ENCODE results near the gene BRICD5. TPM values are rescaled to one million over a fixed set of nuclear protein-coding genes. Genes with fewer than 3 reads are reported as not detected.

Gene BRICD5
- total and polyA plus RNA-seq, 2 of the 4 experiments (the other 2 are of a cell fraction), result 0.18 to 0.94 TPM

GRCh38 chr16:2251296-2252111 is 40.8 kb upstream of the BRICD5 start, which contains the start of gene ECI1:
Gene ECI1, minus strand, starts transcription at chr16:2251587. Its CDS starts 21 bp downstream, at chr16:2251566.
- H3K27ac ChIP-seq (ENCODE audit: insufficient read depth, low read length), result peak within 1 kb of the TSS; percentile 60
- no peak within 1 kb of the TSS for H2BK15ac ChIP-seq (ENCODE audit: low read depth, low read length)
- dilution Hi-C loops (cut with HindIII; ENCODE audit: low sequenced_read_pairs, unreplicated experiment), result no loop called here
- TF ChIP-seq NFE2L2 (IDR thresholded peaks at IDR 0.05; ENCODE audit: low read depth, low read length) (no peak), BHLHE40 (IDR thresholded peaks at IDR 0.05; ENCODE audit: low read depth, low read length) (peak; percentile 36; the same call in 1 of the 2 replicates), RCOR1 (IDR thresholded peaks at IDR 0.05; ENCODE audit: insufficient replicate concordance, low read length) (no peak), RAD21 (IDR thresholded peaks at IDR 0.05; ENCODE audit: low read length) (peak; percentile 64), CTCF (conservative IDR thresholded peaks at IDR 0.05; ENCODE audit: low read depth, low read length) (peak; percentile 74), POLR2A (IDR thresholded peaks at IDR 0.05; ENCODE audit: low read depth, low read length) (no peak; the same call in none of the 2 replicates), FOS (IDR thresholded peaks at IDR 0.05; ENCODE audit: low read depth, low read length) (no peak), CHD1 (IDR thresholded peaks at IDR 0.05; ENCODE audit: low read depth, low read length) (no peak), SMC3 (IDR thresholded peaks at IDR 0.05; ENCODE audit: low read depth, low read length) (peak; percentile 14; the same call in 1 of the 2 replicates), ELK1 (IDR thresholded peaks at IDR 0.05; ENCODE audit: borderline replicate concordance, low read depth, low read length) (no peak), MAFK (IDR thresholded peaks at IDR 0.05; ENCODE audit: low read depth, low read length) (no peak), USF2 (IDR thresholded peaks at IDR 0.05; ENCODE audit: low read depth, low read length) (no peak), CEBPB (IDR thresholded peaks at IDR 0.05; ENCODE audit: low read depth, low read length) (no peak), RFX5 (IDR thresholded peaks at IDR 0.05; ENCODE audit: low read depth, low read length) (no peak)

More at GRCh38 chr16:2251296-2252111, 40.8 kb upstream of the BRICD5 start, which contains the start of gene ECI1:
- Histone ChIP-seq H4K8ac (ENCODE audit: low read depth in 2 of 2, low read length in 2 of 2) (peak within 1 kb of the TSS; percentile 43 to 55; a peak in 1 of 4 replicates), H3K27me3 (ENCODE audit: control insufficient read depth, insufficient read depth, low read length) (no peaks in the 10 kb centered on the region), H2BK5ac (ENCODE audit: low read depth, low read length, poor library complexity, severe bottlenecking) (peak within 1 kb of the TSS; percentile 20), H3K9me3 (ENCODE audit: control insufficient read depth, insufficient read depth, low read length) (no peaks in the 10 kb centered on the region), H2BK120ac (ENCODE audit: low read depth, low read length) (no peak within 1 kb of the TSS), H4K91ac (ENCODE audit: insufficient read depth, low read depth, low read length) (peak within 1 kb of the TSS; percentile 13; the same call in 1 of the 2 replicates), H3K18ac (ENCODE audit: low read depth, low read length) (no peak within 1 kb of the TSS), H2AK5ac (ENCODE audit: low read depth, low read length) (peak within 1 kb of the TSS; percentile 29; the same call in 1 of the 2 replicates), H3K79me1 (ENCODE audit: low read depth in 1 of 2, low read length in 2 of 2) (peaks cover 24 to 46% of the 10 kb centered on the region in 2 experiments), H3K56ac (ENCODE audit: extremely low read depth, insufficient read depth, low read length) (peak within 1 kb of the TSS; percentile 55), H3K4ac (ENCODE audit: low read depth, low read length) (peak within 1 kb of the TSS; percentile 76), H2AK9ac (replicated peaks; ENCODE audit: low read depth, low read length, poor library complexity) (peak within 1 kb of the TSS; percentile 84), H4K5ac (ENCODE audit: low read depth, low read length) (peak within 1 kb of the TSS; percentile 30), H3K4me3 (ENCODE audit: insufficient read depth, low read depth, low read length) (peak within 1 kb of the TSS; percentile 52), H3K4me2 (ENCODE audit: low read depth, low read length) (peak within 1 kb of the TSS; percentile 70), H3K9me1 (ENCODE audit: insufficient read depth, low read length) (0 out of 2 replicates have a peak, but pooled peaks cover 2% of the 10 kb centered on the region), H3K14ac (replicated peaks; ENCODE audit: low read depth, low read length) (peak within 1 kb of the TSS; percentile 60), H2BK20ac (ENCODE audit: low read depth, low read length) (no peak within 1 kb of the TSS), H3K9ac (ENCODE audit: low read depth, low read length) (peak within 1 kb of the TSS; percentile 62), H3K4me1 (ENCODE audit: control insufficient read depth, insufficient read depth, low read length) (peaks cover 9% of the 10 kb centered on the region), H4K20me1 (ENCODE audit: insufficient read depth, low read length) (peaks cover 22% of the 10 kb centered on the region), H3K23ac (ENCODE audit: low read depth, low read length) (peak within 1 kb of the TSS; percentile 56; the same call in 1 of the 2 replicates), H2AFZ (replicated peaks; ENCODE audit: low read length, poor library complexity) (peak within 1 kb of the TSS; percentile 89), H3K36me3 (ENCODE audit: control insufficient read depth, insufficient read depth, low read length) (peaks cover 32% of the 10 kb centered on the region)
- ATAC-seq (ENCODE audit: low read depth) (peak; percentile 99), DNase-seq (peak; percentile 92)
- no TSS peak for BruUV-seq (replicated peaks)
- POLR2A ChIA-PET (ENCODE audit: unreplicated experiment), result no interaction called here
- CTCF ChIA-PET, result interaction anchor here (0.6 to 0.9 kb wide), 4 partner anchors 9 to 19 kb away, joined by 3 to 4 read pairs (median 3); no protein-coding TSS in a partner anchor
- intact Hi-C loops (cut with micrococcal nuclease), result no loop called here
- 1% methylated on average over 39 of the region's 88 CpGs; no CpG with 5 or more reads in 1 of the 2 experiments for WGBS, 2 experiments (ENCODE audit: extremely low coverage in 2 of 2, insufficient read length in 1 of 2)
- in situ Hi-C loops (cut with MboI; ENCODE audit: low sequenced_read_pairs), result loop anchor here (10.0 kb wide), 1 partner anchor 253 kb away; no protein-coding TSS in a partner anchor

Data from IMR-90 (cell line).